ENCODE results near the gene LMBR1L.
"Not testable (repeated sequence)": the region's sequence is repeated elsewhere in the genome, so short reads cannot be mapped to it uniquely, and the experiment has no call there.

The LMBR1L gene

DNA sequence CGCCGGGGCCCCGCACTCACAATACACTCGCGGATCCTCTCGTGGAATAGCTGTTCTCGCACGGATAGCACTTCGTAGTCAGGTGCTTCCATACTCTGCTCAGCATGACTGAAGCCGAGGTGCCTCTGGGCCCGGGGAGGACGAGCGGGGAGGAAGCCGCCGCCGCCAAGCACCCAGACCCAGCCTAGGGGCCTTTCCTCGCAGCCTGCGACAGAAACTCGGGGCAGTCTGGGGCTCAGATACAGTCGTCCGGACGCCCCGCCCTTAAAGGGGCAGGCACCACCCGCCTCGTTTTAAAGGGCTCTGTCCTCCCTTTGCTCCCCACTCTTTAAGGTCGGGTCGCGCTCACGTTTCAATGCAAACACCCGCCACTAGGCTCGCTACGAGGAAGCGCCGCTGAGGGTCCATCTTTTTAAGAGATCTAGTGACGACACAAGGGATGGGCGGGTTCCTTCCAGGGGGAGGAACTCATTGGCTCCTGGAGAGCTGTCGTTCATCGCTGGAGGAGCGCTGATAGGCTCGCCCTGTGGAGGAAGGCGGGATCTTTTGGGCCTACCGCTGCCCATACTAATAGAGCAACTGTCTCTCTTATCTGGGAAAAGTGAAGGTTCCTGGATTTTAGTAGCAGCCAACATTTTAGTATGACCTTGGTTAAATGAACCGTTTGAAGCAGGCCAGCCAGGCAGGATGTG, at the start of gene LMBR1L:
Gene LMBR1L (minus strand): TSS at position 384 of the 692 bp plus-strand sequence. CDS start 292 bp downstream, at position 92.
- peak; percentile 96 for DNase-seq

DNA sequence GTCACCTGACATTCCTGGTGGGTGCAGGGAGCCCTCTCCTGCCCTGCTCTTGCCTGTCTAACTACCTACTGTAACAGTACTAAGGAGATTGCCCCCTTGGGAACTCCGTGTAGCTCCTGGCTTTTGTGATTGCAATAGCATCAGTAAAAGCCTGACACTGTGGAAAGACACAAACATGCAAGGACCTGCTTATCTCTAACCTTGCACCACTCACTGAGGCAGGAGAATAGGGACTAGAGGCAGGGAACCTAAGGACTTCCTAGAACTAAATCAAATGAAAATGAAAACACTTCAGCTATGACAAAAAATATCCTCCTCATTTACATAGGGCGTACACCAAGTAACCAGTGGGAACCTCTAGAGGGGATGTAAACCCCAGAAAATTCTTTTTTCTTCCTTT, 49.8 kb upstream of the LMBR1L start:
- DNase-seq = no peak

DNA sequence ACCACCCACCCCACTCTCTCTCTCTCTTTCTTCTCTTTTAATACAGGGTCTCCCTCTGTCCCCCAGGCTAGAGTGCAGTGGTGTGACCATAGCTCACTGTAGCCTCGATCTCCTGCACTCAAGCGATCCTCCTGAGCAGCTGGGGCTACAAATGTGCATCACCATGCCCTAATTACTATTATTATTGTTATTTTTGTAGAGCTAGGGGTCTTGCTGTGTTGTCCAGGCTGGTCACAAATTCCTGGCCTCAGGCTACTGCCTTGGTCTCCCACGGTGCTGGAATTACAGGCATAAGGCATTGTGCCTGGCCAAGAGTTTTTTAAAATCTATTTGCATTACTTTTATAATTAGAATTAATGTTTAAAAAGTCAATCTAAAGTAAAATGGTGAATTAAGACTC, 43.6 kb upstream of the LMBR1L start:
- no peak for DNase-seq

- DNase-seq = no peak
Observed at GRCh38 chr12:49147384-49147783, 36.7 kb upstream of the LMBR1L start.

GRCh38 chr12:49146406-49146805, 35.8 kb upstream of the LMBR1L start:
- DNase-seq = no peak

DNA sequence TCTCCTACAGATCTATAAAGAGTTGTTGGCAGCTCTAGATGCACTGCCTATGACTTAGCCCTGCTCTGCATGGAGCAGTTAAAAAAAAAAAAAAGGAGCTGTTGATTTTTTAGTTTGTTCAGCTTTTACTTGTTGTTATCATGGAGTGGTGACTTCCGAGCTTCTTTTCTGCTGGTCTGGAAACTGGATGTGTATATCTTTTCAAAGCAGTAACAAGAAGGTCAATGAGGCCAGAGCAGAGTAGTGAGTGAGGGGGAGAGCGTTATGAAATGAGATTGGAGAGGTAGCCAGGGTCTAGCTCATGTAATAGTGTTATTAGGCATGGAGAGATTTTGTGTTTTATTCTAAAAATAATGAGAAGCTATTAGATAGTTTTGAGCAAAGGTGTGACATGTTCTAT, 33.7 kb upstream of the LMBR1L start:
- no peak for DNase-seq

GRCh38 chr12:49138999-49139398, 28.4 kb upstream of the LMBR1L start:
- DNase-seq = no peak

DNA sequence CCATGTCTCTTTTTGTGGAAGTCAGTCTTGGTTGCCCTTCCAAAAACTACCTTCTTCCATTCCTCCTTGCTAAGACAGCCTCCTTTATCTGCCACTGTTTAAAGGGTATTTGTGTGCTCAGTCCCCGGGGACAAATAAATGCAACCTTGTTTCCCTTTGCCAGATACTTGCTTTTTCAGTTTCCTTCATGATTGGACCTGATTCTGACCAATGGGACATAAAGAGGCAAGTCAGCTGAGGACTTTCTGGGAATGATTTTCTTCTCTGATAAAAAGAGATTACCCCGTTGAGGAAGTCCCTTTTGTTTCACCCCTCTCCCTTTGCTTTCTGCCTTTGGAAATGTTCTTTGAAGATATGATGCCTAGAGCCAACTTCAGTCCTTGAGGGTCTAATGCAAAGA, 27.9 kb upstream of the LMBR1L start:
- no peak for DNase-seq

DNA sequence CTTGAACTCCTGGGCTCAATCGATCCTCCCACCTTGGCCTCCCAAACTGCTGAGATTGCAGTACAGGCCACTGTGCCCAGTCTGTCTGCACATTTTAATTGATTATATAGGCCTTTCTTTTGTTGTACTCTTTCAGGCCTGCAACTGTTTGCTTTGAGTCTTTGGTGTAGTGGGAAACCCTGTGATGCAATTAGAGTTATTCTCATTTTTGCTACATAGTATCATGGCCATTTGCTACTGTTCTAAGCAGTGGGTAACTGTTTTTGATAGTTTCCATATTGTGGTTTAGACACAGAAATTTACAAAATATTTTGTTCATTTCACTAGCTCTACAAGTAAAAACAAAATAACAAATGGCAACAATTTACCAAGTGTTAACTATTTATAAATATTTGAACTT, 26.8 kb upstream of the LMBR1L start:
- DNase-seq = no peak

GRCh38 chr12:49136997-49137396, 26.4 kb upstream of the LMBR1L start:
- DNase-seq = not testable (repeated sequence)

DNA sequence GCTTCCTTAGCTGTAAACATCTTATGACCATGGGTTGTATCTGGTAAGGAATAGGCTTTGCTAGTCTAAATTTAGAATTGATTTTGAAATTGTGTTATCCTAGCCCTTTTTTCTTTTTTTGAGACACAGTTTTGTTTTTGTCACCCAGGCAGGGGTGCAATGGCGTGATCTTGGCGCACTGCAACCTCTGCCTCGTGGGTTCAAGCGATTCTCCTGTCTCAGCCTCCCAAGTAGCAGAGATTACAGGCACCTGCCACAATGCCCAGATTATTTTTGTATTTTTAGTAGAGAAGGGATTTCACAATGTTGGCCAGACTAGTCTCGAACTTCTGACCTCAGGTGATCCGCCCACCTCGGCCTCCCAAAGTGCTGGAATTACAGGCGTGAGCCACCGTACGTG, 22.9 kb upstream of the LMBR1L start:
- no peak for DNase-seq

GRCh38 chr12:49133014-49133413, 22.4 kb upstream of the LMBR1L start:
- DNase-seq = no peak

GRCh38 chr12:49131894-49132461, 21.3 kb upstream of the LMBR1L start:
- DNase-seq = no peak

- peak; percentile 91 for DNase-seq
Observed at GRCh38 chr12:49131051-49131893, 20.6 kb upstream of the LMBR1L start, which contains the start of gene TUBA1B. TSS of gene TUBA1B (minus strand) at chr12:49131395. CDS start at chr12:49131300, 95 bp downstream.

- peak; percentile 92 for DNase-seq
Observed at GRCh38 chr12:49130151-49131050, 19.8 kb upstream of the LMBR1L start.

DNA sequence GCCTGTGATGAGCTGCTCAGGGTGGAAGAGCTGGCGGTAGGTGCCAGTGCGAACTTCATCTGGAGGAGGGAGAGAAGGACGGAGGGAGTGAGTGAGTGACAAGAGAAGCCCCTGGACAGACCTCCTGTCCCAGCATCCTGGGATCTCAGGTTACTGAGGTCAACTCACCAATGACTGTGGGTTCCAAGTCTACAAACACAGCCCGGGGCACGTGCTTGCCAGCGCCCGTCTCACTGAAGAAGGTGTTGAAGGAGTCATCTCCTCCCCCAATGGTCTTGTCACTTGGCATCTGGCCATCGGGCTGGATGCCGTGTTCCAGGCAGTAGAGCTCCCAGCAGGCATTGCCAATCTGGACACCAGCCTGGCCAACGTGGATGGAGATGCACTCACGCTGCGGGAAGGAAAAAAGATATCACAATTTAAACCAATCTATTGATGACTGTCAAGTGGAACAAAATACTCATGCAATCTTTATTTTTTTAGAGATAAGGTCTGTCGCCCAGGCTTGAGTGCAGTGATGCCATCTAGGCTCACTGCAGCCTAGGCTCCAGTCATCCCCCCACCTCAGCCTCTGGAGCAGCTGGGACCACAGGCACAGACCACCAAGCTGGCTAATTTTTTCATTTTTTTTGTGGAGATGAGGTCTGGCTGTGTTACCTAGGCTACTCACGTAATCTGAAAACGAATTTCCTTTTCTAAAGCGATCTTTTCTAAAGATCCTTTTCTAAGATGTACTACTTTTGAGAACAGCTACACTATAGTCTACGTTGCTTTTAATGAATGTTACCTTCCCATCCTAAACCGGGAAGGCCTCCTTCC, 18.9 kb upstream of the LMBR1L start:
- DNase-seq = no peak

DNA sequence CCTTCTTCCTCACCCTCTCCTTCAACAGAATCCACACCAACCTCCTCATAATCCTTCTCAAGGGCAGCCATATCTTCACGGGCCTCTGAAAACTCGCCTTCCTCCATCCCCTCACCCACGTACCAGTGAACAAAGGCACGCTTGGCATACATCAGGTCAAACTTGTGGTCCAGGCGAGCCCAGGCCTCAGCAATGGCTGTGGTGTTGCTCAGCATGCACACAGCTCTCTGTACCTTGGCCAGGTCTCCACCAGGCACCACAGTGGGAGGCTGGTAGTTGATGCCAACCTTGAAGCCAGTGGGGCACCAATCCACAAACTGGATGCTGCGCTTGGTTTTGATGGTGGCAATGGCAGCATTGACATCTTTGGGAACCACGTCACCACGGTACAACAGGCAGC, 17.3 kb upstream of the LMBR1L start:
- not testable (repeated sequence) for DNase-seq

GRCh38 chr12:49126852-49127763, 16.5 kb upstream of the LMBR1L start:
- no peak for DNase-seq

DNA sequence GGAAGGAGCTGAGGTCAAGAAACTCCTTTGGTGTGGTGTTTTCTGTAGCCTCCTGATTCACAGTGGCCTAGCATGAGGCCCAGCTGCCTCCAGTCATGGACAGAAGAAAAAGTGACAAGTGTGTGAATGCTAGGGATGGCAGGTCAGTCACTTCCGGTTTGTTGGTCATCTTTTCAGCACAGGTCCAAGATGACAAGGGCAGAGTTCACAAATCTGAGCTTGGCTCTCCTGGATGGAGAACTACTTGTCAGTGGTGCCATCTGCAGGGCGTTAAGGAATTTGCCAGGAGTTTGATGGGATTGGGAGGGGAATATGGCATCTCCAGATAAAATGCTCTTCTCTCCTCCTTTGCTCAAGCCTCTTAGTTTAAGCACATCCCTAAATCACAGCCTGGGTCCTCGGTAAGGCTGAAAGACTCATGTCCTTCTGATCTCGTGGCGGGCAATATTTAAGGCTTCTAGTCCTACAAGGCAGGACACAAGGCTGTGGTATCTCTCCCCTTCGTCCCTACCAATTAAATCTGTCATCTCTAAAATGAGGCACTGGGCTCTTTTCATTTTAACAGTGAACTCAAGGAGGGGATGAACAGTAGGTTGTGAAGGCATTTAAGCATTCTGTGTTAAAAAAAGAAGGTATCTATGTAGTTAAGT, 10.5 kb upstream of the LMBR1L start:
- DNase-seq = no peak

DNA sequence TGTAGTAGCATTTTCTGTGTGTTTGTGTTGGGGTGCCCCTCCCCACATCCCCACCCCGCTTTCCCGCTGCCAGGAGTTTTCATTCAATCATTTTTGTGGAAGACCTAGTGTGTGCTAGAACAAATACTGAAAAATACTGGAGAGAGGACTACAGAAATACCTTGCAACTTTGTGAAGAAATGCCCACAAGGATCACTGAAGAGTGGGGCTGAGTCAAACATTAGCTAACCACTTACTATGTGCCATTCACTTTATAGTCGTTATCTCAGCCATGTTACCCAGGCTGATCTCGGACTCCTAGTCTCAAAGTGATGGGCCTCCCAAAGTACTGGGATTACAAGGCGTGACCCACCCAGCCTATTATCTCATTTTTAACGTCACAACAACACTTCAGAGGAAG, 559 bp upstream of the LMBR1L start:
- no peak for DNase-seq

Measured in activated naive CD4-positive, alpha-beta T cell treated with anti-CD3 and anti-CD28 coated beads, Interleukin-2, amount 50 U/mL, for 16 hours (primary cell).